Measurements from ENCODE around the gene SLC1A6.

SLC1A6 gene

DNA sequence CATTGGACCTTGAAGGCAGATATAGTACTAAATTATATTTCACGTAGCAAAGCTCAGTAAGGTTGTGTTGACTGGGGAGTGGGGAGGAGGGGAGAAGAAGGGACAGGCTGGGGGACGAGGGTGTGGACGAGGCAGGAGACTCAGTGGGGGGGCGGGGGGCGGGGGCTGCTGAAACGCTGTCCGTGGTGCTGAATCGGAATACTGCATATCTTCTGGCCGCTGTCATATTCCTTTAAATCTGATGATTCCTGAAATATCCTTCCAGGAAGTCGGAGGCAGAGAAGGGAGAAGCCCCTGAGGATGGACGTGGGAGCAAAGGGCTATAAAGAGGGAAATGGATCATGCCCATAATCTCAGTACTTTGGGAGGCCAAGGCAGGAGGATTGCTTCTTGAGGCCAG, 34.9 kb upstream of the SLC1A6 start:
- DNase-seq (ENCODE audit: low read depth, low spot score), result no peak
- Histone ChIP-seq H3K9ac (ENCODE audit: insufficient read length, low read depth) (no peak overlapping the region), H3K4me1 (ENCODE audit: insufficient read depth, insufficient read length) (peaks cover 3% of the 10 kb centered on the region), H3K27me3 (ENCODE audit: insufficient read depth, insufficient read length) (peaks cover 60% of the 10 kb centered on the region), H3K4me3 (ENCODE audit: insufficient read length, low read depth) (no peak overlapping the region), H3K36me3 (ENCODE audit: insufficient read depth, insufficient read length, low read length) (no peaks in the 10 kb centered on the region), H3K9me3 (ENCODE audit: insufficient read depth, low read length) (no peaks in the 10 kb centered on the region)
- TF ChIP-seq SUZ12 (IDR thresholded peaks at IDR 0.05; ENCODE audit: extremely low read depth, insufficient read depth, insufficient read length) (no peak), ZNF274 (IDR thresholded peaks at IDR 0.05; ENCODE audit: low read depth, low read length) (no peak), YY1 (IDR thresholded peaks at IDR 0.05; ENCODE audit: insufficient read depth, insufficient read length) (no peak)

DNA sequence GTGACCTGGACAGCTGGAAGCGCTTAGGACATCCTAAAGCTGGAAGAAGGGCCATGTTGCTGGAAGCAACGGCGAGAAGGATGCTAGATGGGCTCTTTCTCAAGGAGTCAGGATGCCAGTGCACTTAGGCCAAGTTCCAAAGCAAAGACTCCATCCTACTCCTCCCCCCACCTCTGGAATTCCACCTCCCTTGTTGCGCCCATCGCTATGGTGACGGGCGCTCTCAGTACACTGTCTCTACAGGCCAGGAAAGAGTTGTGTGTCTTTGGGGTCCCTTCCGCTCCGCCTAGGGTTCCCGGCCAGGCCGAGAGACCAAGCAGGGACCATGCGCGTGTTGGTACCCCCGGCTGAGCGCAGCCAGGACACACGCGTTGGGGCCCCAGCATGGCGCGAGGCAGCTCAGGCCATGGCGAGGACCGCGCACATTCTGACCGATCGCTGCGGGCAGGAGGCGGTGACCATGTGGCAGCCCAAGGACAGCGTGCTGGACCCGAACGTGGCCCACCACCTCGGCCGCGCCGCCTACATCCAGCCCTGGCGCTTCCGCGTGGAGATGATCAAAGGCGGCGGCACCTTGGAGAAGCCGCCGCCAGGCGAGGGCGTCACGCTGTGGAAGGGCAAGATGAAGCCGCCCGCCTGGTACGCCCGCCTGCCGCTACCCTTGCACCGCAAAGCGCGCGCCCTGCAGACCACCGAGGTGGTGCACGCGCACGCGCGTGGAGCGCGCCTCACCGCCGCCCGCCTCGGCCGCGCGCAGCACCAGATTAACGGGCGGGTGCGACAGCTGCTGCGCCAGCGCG, 31.0 kb upstream of the SLC1A6 start:
- Histone ChIP-seq H3K9ac (ENCODE audit: insufficient read length, low read depth) (peak overlapping the region; percentile 69), H3K9me3 (ENCODE audit: insufficient read depth, low read length) (no peaks in the 10 kb centered on the region), H3K4me3 (ENCODE audit: insufficient read length, low read depth) (peak overlapping the region; percentile 68), H3K36me3 (ENCODE audit: insufficient read depth, insufficient read length, low read length) (no peaks in the 10 kb centered on the region), H3K4me1 (ENCODE audit: insufficient read depth, insufficient read length) (peaks cover 3% of the 10 kb centered on the region), H3K27me3 (ENCODE audit: insufficient read depth, insufficient read length) (peaks cover 38% of the 10 kb centered on the region)
- no peak for TF ChIP-seq ZNF274 (IDR thresholded peaks at IDR 0.05; ENCODE audit: low read depth, low read length)
- peak; percentile 27 for TF ChIP-seq YY1 (IDR thresholded peaks at IDR 0.05; ENCODE audit: insufficient read depth, insufficient read length)
- no peak for TF ChIP-seq SUZ12 (IDR thresholded peaks at IDR 0.05; ENCODE audit: extremely low read depth, insufficient read depth, insufficient read length)
- peak; percentile 77 for DNase-seq (ENCODE audit: low read depth, low spot score)

GRCh38 chr19:15008308-15008707, 28.6 kb upstream of the SLC1A6 start:
- peaks cover 18% of the 10 kb centered on the region for H3K27me3 ChIP-seq (ENCODE audit: insufficient read depth, insufficient read length)
- no peaks in the 10 kb centered on the region for H3K36me3 ChIP-seq (ENCODE audit: insufficient read depth, insufficient read length, low read length)
- peaks cover 3% of the 10 kb centered on the region for H3K4me1 ChIP-seq (ENCODE audit: insufficient read depth, insufficient read length)
- DNase-seq (ENCODE audit: low read depth, low spot score), result no peak
- TF ChIP-seq ZNF274 (IDR thresholded peaks at IDR 0.05; ENCODE audit: low read depth, low read length) (no peak), SUZ12 (IDR thresholded peaks at IDR 0.05; ENCODE audit: extremely low read depth, insufficient read depth, insufficient read length) (no peak), YY1 (IDR thresholded peaks at IDR 0.05; ENCODE audit: insufficient read depth, insufficient read length) (no peak)
- no peak overlapping the region for H3K9ac ChIP-seq (ENCODE audit: insufficient read length, low read depth)
- H3K9me3 ChIP-seq (ENCODE audit: insufficient read depth, low read length), result no peaks in the 10 kb centered on the region
- no peak overlapping the region for H3K4me3 ChIP-seq (ENCODE audit: insufficient read length, low read depth)

GRCh38 chr19:14997981-14998380, 18.3 kb upstream of the SLC1A6 start:
- H3K4me1 ChIP-seq (ENCODE audit: insufficient read depth, insufficient read length), result no peaks in the 10 kb centered on the region
- H3K36me3 ChIP-seq (ENCODE audit: insufficient read depth, insufficient read length, low read length), result no peaks in the 10 kb centered on the region
- 0 out of 2 replicates have a peak, but pooled peaks cover 3% of the 10 kb centered on the region for H3K9me3 ChIP-seq (ENCODE audit: insufficient read depth, low read length)
- TF ChIP-seq ZNF274 (IDR thresholded peaks at IDR 0.05; ENCODE audit: low read depth, low read length), result no peak
- no peak overlapping the region for H3K9ac ChIP-seq (ENCODE audit: insufficient read length, low read depth)
- H3K27me3 ChIP-seq (ENCODE audit: insufficient read depth, insufficient read length), result peaks cover 23% of the 10 kb centered on the region
- DNase-seq (ENCODE audit: low read depth, low spot score), result no peak
- no peak overlapping the region for H3K4me3 ChIP-seq (ENCODE audit: insufficient read length, low read depth)

- Histone ChIP-seq H3K9ac (ENCODE audit: insufficient read length, low read depth) (no peak overlapping the region), H3K4me1 (ENCODE audit: insufficient read depth, insufficient read length) (no peaks in the 10 kb centered on the region), H3K36me3 (ENCODE audit: insufficient read depth, insufficient read length, low read length) (no peaks in the 10 kb centered on the region), H3K27me3 (ENCODE audit: insufficient read depth, insufficient read length) (peaks cover 18% of the 10 kb centered on the region), H3K4me3 (ENCODE audit: insufficient read length, low read depth) (no peak overlapping the region), H3K9me3 (ENCODE audit: insufficient read depth, low read length) (no peaks in the 10 kb centered on the region)
- no peak for TF ChIP-seq ZNF274 (IDR thresholded peaks at IDR 0.05; ENCODE audit: low read depth, low read length)
- TF ChIP-seq YY1 (IDR thresholded peaks at IDR 0.05; ENCODE audit: insufficient read depth, insufficient read length), result no peak
- no peak for TF ChIP-seq SUZ12 (IDR thresholded peaks at IDR 0.05; ENCODE audit: extremely low read depth, insufficient read depth, insufficient read length)
- DNase-seq (ENCODE audit: low read depth, low spot score), result no peak
Measured at GRCh38 chr19:14992780-14993179, 13.1 kb upstream of the SLC1A6 start.

DNA sequence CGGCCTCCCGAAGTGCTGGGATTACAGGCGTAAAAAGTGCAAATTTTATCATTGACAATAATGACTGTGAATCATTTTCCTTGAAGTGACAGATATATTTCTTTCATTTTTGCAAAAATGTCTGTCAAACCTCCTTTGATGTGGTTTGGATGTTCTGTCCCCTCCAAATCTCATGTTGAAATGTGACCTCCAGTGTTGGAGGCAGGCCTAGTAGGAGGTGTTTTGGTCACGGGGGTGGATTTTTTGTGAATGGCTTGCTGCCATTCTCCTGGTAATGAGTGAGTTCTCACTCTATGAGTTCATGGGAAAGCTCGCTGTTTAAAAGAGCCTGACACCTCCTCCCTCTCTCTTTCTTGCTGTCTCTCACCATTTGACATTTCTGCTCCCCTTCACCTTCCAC, 5.5 kb upstream of the SLC1A6 start:
- TF ChIP-seq YY1 (IDR thresholded peaks at IDR 0.05; ENCODE audit: insufficient read depth, insufficient read length) (no peak), SUZ12 (IDR thresholded peaks at IDR 0.05; ENCODE audit: extremely low read depth, insufficient read depth, insufficient read length) (no peak), ZNF274 (IDR thresholded peaks at IDR 0.05; ENCODE audit: low read depth, low read length) (no peak)
- Histone ChIP-seq H3K9me3 (ENCODE audit: insufficient read depth, low read length) (no peaks in the 10 kb centered on the region), H3K4me1 (ENCODE audit: insufficient read depth, insufficient read length) (no peaks in the 10 kb centered on the region), H3K27me3 (ENCODE audit: insufficient read depth, insufficient read length) (peaks cover 9% of the 10 kb centered on the region), H3K4me3 (ENCODE audit: insufficient read length, low read depth) (no peak overlapping the region), H3K36me3 (ENCODE audit: insufficient read depth, insufficient read length, low read length) (no peaks in the 10 kb centered on the region), H3K9ac (ENCODE audit: insufficient read length, low read depth) (no peak overlapping the region)
- DNase-seq (ENCODE audit: low read depth, low spot score), result no peak

DNA sequence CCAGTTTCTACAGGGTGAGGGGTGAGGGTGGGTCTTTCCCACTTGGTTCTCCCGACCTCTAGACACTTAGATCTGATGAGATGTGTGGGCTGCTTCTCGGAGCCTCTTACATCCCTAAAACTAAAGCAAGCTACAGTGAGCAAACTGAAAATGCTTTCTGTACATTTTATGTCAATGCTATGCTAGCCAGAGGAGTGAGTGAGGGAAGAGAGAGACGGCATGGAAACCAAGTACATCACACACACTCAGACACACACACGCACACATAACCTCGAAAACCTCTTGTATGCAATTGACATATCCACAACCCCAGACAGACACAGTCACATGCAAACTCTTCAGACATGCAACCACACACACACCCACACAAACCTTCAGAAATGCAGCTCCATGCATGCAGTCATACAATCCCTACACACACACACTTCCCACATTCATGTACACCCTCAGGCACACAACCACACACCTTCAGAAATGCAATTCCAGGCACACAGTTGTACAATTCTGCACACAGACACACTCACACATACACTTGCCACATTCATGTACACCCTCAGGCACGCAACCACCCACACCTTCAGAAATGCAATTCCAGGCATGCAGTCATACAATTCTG, 1.4 kb downstream of the SLC1A6 start:
- H3K27me3 ChIP-seq (ENCODE audit: insufficient read depth, insufficient read length), result peaks cover 25% of the 10 kb centered on the region

More for the DNA sequence above, 1.4 kb downstream of the SLC1A6 start:
- H3K4me3 ChIP-seq (ENCODE audit: insufficient read length, low read depth), result no peak overlapping the region
- TF ChIP-seq YY1 (IDR thresholded peaks at IDR 0.05; ENCODE audit: insufficient read depth, insufficient read length) (no peak), SUZ12 (IDR thresholded peaks at IDR 0.05; ENCODE audit: extremely low read depth, insufficient read depth, insufficient read length) (no peak), ZNF274 (IDR thresholded peaks at IDR 0.05; ENCODE audit: low read depth, low read length) (no peak)
- no peaks in the 10 kb centered on the region for H3K36me3 ChIP-seq (ENCODE audit: insufficient read depth, insufficient read length, low read length)
- H3K9me3 ChIP-seq (ENCODE audit: insufficient read depth, low read length), result no peaks in the 10 kb centered on the region
- no peak for DNase-seq (ENCODE audit: low read depth, low spot score)
- no peaks in the 10 kb centered on the region for H3K4me1 ChIP-seq (ENCODE audit: insufficient read depth, insufficient read length)
- H3K9ac ChIP-seq (ENCODE audit: insufficient read length, low read depth), result peak overlapping the region; percentile 85
